Gastroesophageal sphincter (tissue), 3 donors: Measurements from ENCODE around the gene CLEC10A.

Experiments
- POLR2A ChIP-seq, 2 donors: fragments of 450-650 bp; IDR thresholded peaks; one replicate each; pipeline ENCODE4 v1.6.1; 2017; ENCODE audit warnings: antibody characterized with exemption in 2 of 2, mild to moderate bottlenecking in 2 of 2, moderate library complexity in 1 of 2
- POLR2AphosphoS5 ChIP-seq: sonication (generic); formaldehyde crosslinking; IDR thresholded peaks from one replicate; pipeline ENCODE4 v1.6.1; 2017; ENCODE audit warnings: antibody characterized with exemption
- TF ChIP-seq, protein P1 (sequence below), 4 experiments: fragments of 200-600 bp in 2 of 4; fragments of 450-650 bp in 2 of 4; sonication (generic) in 1 of 4; IDR thresholded peaks; one replicate each; pipeline ENCODE4 v1.5.1; 2017 to 2019; ENCODE audit warnings: antibody characterized with exemption in 4 of 4, mild to moderate bottlenecking in 2 of 4, moderate library complexity in 2 of 4

DNA sequence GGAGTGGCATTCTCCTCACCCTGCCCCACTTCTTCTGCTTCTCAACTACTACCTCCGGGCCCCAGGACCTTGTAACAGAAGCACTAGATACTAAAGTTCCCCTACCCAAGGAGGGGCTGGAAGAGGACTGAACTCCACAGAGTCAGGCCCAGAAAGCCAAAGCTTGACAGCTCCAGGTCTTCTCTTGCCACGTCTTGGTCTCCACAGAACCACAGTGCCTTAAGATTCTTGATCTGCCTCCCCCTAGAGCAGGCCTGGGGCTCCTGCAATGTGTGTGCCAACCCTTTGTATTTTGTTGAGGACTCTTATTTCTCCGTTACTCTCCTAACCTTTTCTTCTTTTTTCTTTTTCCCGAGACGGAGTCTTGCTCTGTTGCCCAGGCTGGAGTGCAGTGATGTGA, 40.2 kb downstream of the CLEC10A start:
- TF ChIP-seq, protein P1, sequence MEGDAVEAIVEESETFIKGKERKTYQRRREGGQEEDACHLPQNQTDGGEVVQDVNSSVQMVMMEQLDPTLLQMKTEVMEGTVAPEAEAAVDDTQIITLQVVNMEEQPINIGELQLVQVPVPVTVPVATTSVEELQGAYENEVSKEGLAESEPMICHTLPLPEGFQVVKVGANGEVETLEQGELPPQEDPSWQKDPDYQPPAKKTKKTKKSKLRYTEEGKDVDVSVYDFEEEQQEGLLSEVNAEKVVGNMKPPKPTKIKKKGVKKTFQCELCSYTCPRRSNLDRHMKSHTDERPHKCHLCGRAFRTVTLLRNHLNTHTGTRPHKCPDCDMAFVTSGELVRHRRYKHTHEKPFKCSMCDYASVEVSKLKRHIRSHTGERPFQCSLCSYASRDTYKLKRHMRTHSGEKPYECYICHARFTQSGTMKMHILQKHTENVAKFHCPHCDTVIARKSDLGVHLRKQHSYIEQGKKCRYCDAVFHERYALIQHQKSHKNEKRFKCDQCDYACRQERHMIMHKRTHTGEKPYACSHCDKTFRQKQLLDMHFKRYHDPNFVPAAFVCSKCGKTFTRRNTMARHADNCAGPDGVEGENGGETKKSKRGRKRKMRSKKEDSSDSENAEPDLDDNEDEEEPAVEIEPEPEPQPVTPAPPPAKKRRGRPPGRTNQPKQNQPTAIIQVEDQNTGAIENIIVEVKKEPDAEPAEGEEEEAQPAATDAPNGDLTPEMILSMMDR (IDR thresholded peaks at IDR 0.05): no peak
- TF ChIP-seq POLR2A (IDR thresholded peaks at IDR 0.05) (no peak), POLR2AphosphoS5 (no peak)
